Endothelial cell (in vitro differentiated cells): Measurements from ENCODE around the gene STK32C. TPM values are rescaled to one million over a fixed set of nuclear protein-coding genes. Genes with fewer than 3 reads are reported as not detected.
"Not testable (repeated sequence)": the region's sequence is repeated elsewhere in the genome, so short reads cannot be mapped to it uniquely, and the experiment has no call there.

ENCODE experiments used
- DNase-seq: peaks from one replicate; pipeline ENCODE4 v3.0.0; 2021; ENCODE audit warnings: low spot score
- H3K27ac Mint-ChIP-seq: one replicate; pipeline ENCODE4 v1.8.0; 2021; ENCODE audit warnings: mixed read lengths, inconsistent platforms; ENCODE audit not compliant: unreplicated experiment
- H3K27me3 Mint-ChIP-seq: one replicate; pipeline ENCODE4 v1.8.0; 2021; ENCODE audit warnings: mild to moderate bottlenecking, moderate library complexity, mixed read lengths, inconsistent platforms; ENCODE audit not compliant: unreplicated experiment
- H3K36me3 Mint-ChIP-seq: one replicate; pipeline ENCODE4 v1.8.0; 2021; ENCODE audit warnings: mild to moderate bottlenecking, low read depth, mixed read lengths, inconsistent platforms; ENCODE audit not compliant: unreplicated experiment
- H3K4me1 Mint-ChIP-seq: one replicate; pipeline ENCODE4 v1.8.0; 2021; ENCODE audit warnings: mild to moderate bottlenecking, mixed read lengths, inconsistent platforms; ENCODE audit not compliant: unreplicated experiment
- H3K4me3 Mint-ChIP-seq: one replicate; pipeline ENCODE4 v1.8.0; 2021; ENCODE audit warnings: mild to moderate bottlenecking, mixed read lengths, inconsistent platforms; ENCODE audit not compliant: unreplicated experiment
- H3K9me3 Mint-ChIP-seq: one replicate; pipeline ENCODE4 v1.8.0; 2021; ENCODE audit warnings: mixed read lengths, inconsistent platforms; ENCODE audit not compliant: unreplicated experiment
- total RNA-seq: library from RNA; stranded (reverse); fragmentation: NEBNext Ultra II Directional; extraction: Animal tissue kit (Norgen Biotek cat#: 25700); gene quantifications from one replicate; pipeline ENCODE4 v1.2.1, GENCODE V29; 2021; ENCODE audit not compliant: unreplicated experiment
- TF ChIP-seq, protein P1 (sequence below): fragments of 200-600 bp; sonication (generic); IDR thresholded peaks from one replicate; pipeline ENCODE4 v1.5.0; 2021; ENCODE audit warnings: antibody characterized with exemption; ENCODE audit not compliant: unreplicated experiment

Gene STK32C
- total RNA-seq, 1 donor from 2014 or later = 12.6 TPM

DNA sequence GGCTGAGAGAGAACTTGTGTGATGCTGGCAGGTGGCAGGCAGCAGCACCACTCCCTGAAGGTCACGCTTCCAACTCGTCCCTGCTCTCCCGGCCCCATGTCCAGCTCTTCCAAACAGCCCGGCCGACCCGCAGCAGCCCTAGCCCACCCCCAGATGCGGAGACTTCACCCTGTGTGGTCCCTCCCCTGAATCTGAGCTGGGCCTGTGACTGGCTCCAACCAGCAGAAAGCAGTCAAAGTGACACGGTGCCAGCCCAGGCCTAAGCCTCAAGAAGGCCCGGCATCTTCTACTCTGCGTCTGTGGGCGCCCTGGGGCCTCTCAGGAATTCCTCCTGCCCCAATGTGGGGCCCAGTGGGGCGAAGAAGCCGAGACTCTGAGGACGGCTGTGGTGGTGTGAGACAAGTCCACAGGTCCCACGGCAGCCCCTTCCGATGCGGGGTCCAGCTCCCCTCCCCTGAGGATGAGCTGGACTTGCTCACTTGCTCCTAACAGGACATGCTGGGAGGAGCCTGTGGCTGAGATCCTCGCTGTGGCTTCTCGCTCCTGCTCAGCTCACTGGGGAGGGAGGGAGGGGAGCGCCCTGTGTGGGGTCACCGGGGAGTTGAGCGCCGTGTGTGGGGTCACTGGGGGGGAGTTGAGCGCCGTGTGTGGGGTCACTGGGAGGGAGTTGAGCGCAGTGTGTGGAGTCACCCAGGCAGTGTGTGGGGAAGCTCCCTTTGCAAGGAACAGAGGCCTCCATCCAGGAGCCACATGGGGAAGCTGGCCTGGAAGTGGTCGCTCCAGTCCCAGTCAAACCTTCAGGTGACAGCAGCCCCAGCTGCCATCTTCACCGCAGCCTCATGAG, 9.5 kb downstream of the STK32C start:
- H3K4me1 Mint-ChIP-seq = no peaks in the 10 kb centered on the region
- TF ChIP-seq, protein P1, sequence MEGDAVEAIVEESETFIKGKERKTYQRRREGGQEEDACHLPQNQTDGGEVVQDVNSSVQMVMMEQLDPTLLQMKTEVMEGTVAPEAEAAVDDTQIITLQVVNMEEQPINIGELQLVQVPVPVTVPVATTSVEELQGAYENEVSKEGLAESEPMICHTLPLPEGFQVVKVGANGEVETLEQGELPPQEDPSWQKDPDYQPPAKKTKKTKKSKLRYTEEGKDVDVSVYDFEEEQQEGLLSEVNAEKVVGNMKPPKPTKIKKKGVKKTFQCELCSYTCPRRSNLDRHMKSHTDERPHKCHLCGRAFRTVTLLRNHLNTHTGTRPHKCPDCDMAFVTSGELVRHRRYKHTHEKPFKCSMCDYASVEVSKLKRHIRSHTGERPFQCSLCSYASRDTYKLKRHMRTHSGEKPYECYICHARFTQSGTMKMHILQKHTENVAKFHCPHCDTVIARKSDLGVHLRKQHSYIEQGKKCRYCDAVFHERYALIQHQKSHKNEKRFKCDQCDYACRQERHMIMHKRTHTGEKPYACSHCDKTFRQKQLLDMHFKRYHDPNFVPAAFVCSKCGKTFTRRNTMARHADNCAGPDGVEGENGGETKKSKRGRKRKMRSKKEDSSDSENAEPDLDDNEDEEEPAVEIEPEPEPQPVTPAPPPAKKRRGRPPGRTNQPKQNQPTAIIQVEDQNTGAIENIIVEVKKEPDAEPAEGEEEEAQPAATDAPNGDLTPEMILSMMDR = no peak
- DNase-seq = no peak
- H3K27me3 Mint-ChIP-seq = peaks cover 6% of the 10 kb centered on the region
- no peak overlapping the region for H3K27ac Mint-ChIP-seq
- no peak overlapping the region for H3K4me3 Mint-ChIP-seq
- no peaks in the 10 kb centered on the region for H3K36me3 Mint-ChIP-seq
- H3K9me3 Mint-ChIP-seq = no peaks in the 10 kb centered on the region

- Mint-ChIP-seq H3K27ac (no peak overlapping the region), H3K9me3 (no peaks in the 10 kb centered on the region), H3K4me3 (no peak overlapping the region), H3K27me3 (peaks cover 6% of the 10 kb centered on the region), H3K4me1 (no peaks in the 10 kb centered on the region), H3K36me3 (no peaks in the 10 kb centered on the region)
- DNase-seq = no peak
- TF ChIP-seq, protein P1 = no peak
Observed at GRCh38 chr10:132297526-132297925, 10.2 kb downstream of the STK32C start.

DNA sequence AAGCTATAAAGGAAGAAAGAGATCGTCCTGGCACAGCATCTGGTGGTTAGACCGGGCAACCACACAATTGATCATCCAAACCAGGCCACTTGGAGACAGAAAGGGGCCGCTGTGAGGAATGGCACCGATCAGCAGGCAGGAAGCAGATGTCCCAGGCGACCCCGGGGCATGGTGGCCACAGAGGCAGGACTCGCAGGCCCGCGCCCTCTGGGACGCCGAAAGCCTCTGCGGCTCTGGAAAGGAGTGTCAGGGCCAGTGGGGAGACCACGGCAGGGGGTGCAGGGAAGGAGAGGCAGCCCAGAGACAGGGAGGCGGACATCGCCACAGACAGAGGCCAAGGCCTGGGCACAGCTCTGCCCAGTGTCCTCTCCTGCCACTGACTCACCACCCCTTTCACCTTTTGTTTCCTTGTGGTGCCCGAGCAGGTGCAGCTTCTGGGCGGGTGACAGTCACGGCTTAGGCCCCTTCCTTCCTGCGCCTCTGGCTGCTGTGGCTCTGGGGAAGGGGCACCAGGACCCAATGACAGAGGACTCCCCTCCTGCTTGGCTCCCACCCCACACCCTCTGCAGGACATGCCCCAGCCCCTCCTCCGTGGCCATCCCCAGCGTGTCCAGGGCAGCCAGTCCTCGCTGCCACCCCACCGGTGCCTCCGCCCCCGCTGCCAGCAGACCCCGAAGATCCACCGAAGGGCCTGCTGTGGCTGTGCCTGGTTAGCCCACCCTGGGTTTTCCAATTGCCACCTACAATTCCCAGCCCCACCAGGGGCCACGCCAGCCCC, 10.9 kb downstream of the STK32C start:
- TF ChIP-seq, protein P1 = no peak
- Mint-ChIP-seq H3K9me3 (no peaks in the 10 kb centered on the region), H3K4me3 (no peak overlapping the region), H3K36me3 (no peaks in the 10 kb centered on the region), H3K27me3 (peaks cover 6% of the 10 kb centered on the region), H3K4me1 (no peaks in the 10 kb centered on the region), H3K27ac (no peak overlapping the region)
- no peak for DNase-seq

GRCh38 chr10:132295481-132295880, 12.3 kb downstream of the STK32C start:
- H3K27me3 Mint-ChIP-seq, H3K4me3 Mint-ChIP-seq, H3K4me1 Mint-ChIP-seq, H3K27ac Mint-ChIP-seq, H3K36me3 Mint-ChIP-seq, H3K9me3 Mint-ChIP-seq, DNase-seq: not testable (repeated sequence)

DNA sequence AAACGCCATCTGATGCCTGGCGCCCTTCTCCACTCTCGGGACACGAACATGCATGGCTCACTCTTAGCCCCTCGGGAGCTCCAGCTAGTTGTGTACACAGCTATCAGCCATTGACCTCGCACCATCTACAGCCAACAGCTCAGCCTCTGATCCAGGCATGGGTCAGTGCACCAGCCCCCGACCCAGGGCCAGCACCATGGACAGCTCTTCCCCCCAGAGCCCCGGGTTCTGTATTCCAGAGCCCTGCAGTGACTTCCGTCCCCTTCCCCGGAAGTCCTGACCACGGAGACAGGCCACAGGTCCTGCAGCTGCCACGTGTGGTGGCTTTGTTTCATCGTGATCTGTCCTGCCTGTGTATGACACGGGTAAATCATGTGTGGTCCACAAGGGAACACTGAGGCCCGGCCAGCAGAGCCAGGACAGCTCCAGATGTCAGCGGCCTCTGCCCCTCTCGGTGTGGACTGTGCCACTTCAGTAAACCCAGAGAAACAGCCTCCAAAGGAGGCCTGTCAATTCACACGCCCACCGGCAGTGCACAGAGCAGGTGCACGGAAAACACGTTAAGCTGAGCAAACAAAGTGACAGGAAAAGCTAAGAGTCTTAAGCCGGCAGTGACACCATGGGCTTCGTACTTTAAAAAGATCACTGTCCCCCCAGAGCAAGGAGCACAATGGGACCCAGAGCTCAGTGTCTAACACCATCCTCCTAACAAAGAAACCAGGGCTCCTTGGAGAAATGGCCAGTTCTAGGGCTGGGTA, 13.0 kb downstream of the STK32C start:
- TF ChIP-seq, protein P1 = no peak
- DNase-seq = peak; percentile 56
- no peak overlapping the region for H3K4me3 Mint-ChIP-seq

More for the DNA sequence above, 13.0 kb downstream of the STK32C start:
- no peaks in the 10 kb centered on the region for H3K4me1 Mint-ChIP-seq
- H3K27ac Mint-ChIP-seq = no peak overlapping the region
- H3K27me3 Mint-ChIP-seq = peaks cover 8% of the 10 kb centered on the region
- no peaks in the 10 kb centered on the region for H3K9me3 Mint-ChIP-seq
- H3K36me3 Mint-ChIP-seq = no peaks in the 10 kb centered on the region
